Frontal cortex (tissue), 4 donors: ENCODE measurements around the gene ABCA2. TPM values are rescaled to one million over a fixed set of nuclear protein-coding genes. Genes with fewer than 3 reads are reported as not detected.

Source experiments
- DNase-seq, 2 donors: peaks; one replicate each; pipeline ENCODE4 v3.0.0; 2012; ENCODE audit warnings: low spot score in 2 of 2
- FAIRE-seq: peaks from 2 replicates; lab custom pipeline; 2012; peaks lifted over from hg19 to GRCh38; lab: Jason Lieb, UNC
- total RNA-seq: library from RNA; depleted of rRNA; stranded (reverse); fragments of >200 nt; gene quantifications from one replicate; pipeline ENCODE4 v1.2.3, GENCODE V29; 2014
- donor health status: control.
- donor health status: control.
- donor health status: control.

The ABCA2 gene
- 20.8 TPM for total RNA-seq

- DNase-seq (no peak), FAIRE-seq (no peak)
These were observed at the start of gene ABCA2 for GRCh38 chr9:137027369-137028262. TSS of gene ABCA2 (minus strand) at chr9:137028237. CDS start at chr9:137028140, 97 bp downstream.

GRCh38 chr9:137077010-137077747 is 49.1 kb upstream of the ABCA2 start, which contains the start of gene UAP1L1:
TSS of gene UAP1L1 (plus strand) at chr9:137077517. CDS start at chr9:137077533, 16 bp downstream.
- FAIRE-seq (no peak), DNase-seq (peak; percentile 73 to 90)

- FAIRE-seq (no peak), DNase-seq (no peak)
These were observed 48.6 kb upstream of the ABCA2 start for GRCh38 chr9:137076636-137077009.

GRCh38 chr9:137075275-137075775 is 47.3 kb upstream of the ABCA2 start:
- FAIRE-seq = no peak
- DNase-seq = no peak

GRCh38 chr9:137074657-137075274 is 46.7 kb upstream of the ABCA2 start:
- no peak for FAIRE-seq

GRCh38 chr9:137073992-137074399 is 46.0 kb upstream of the ABCA2 start:
- DNase-seq = no peak
- FAIRE-seq = no peak

More at GRCh38 chr9:137074657-137075274, 46.7 kb upstream of the ABCA2 start:
- no peak for DNase-seq

GRCh38 chr9:137071282-137071681 is 43.2 kb upstream of the ABCA2 start:
- FAIRE-seq (no peak), DNase-seq (no peak)

GRCh38 chr9:137070906-137071275 is 42.9 kb upstream of the ABCA2 start:
- FAIRE-seq (no peak), DNase-seq (peak; percentile 72 to 83)

GRCh38 chr9:137070201-137070905 is 42.3 kb upstream of the ABCA2 start, which contains the start of gene SAPCD2:
TSS of gene SAPCD2 (minus strand) at chr9:137070557. CDS start at chr9:137070460, 97 bp downstream.
- peak; percentile 49 for FAIRE-seq
- DNase-seq = peak; percentile 94

GRCh38 chr9:137069508-137070091 is 41.6 kb upstream of the ABCA2 start:
- DNase-seq (no peak), FAIRE-seq (no peak)

GRCh38 chr9:137068539-137069507 is 40.8 kb upstream of the ABCA2 start:
- no peak for FAIRE-seq

GRCh38 chr9:137067860-137068538 is 40.0 kb upstream of the ABCA2 start:
- FAIRE-seq (no peak), DNase-seq (peak; percentile 85 to 86)

More at GRCh38 chr9:137068539-137069507, 40.8 kb upstream of the ABCA2 start:
- DNase-seq = no peak

GRCh38 chr9:137066096-137066861 is 38.2 kb upstream of the ABCA2 start:
- FAIRE-seq (no peak), DNase-seq (no peak)

- FAIRE-seq = no peak
- no peak for DNase-seq
These were observed 37.4 kb upstream of the ABCA2 start for GRCh38 chr9:137065336-137065967.

GRCh38 chr9:137064880-137065164 is 36.8 kb upstream of the ABCA2 start:
- no peak for DNase-seq
- no peak for FAIRE-seq
